ENCODE data around the gene OBP2B.

OBP2B gene

GRCh38 chr9:133250741-133251170, 41.7 kb upstream of the OBP2B start:
- Histone ChIP-seq H3K36me3 (ENCODE audit: insufficient read depth, low read depth, low read length) (no peaks in the 10 kb centered on the region), H3K9ac (ENCODE audit: low read depth, low read length) (no peak overlapping the region), H3K9me3 (ENCODE audit: insufficient read depth, low read depth, low read length) (no peaks in the 10 kb centered on the region), H3K4me1 (ENCODE audit: insufficient read depth, low read length) (no peaks in the 10 kb centered on the region), H3K27ac (ENCODE audit: low read length) (no peak overlapping the region), H3K27me3 (ENCODE audit: insufficient read depth, low read length) (peaks cover 12% of the 10 kb centered on the region), H3K4me3 (ENCODE audit: low read length) (no peak overlapping the region)

GRCh38 chr9:133249337-133249736, 40.3 kb upstream of the OBP2B start:
- H3K36me3 ChIP-seq (ENCODE audit: insufficient read depth, low read depth, low read length) = no peaks in the 10 kb centered on the region
- no peak overlapping the region for H3K27ac ChIP-seq (ENCODE audit: low read length)
- no peaks in the 10 kb centered on the region for H3K4me1 ChIP-seq (ENCODE audit: insufficient read depth, low read length)
- no peaks in the 10 kb centered on the region for H3K9me3 ChIP-seq (ENCODE audit: insufficient read depth, low read depth, low read length)
- H3K27me3 ChIP-seq (ENCODE audit: insufficient read depth, low read length) = peaks cover 12% of the 10 kb centered on the region
- no peak overlapping the region for H3K4me3 ChIP-seq (ENCODE audit: low read length)
- no peak overlapping the region for H3K9ac ChIP-seq (ENCODE audit: low read depth, low read length)

GRCh38 chr9:133248726-133249295, 39.8 kb upstream of the OBP2B start:
- peaks cover 12% of the 10 kb centered on the region for H3K27me3 ChIP-seq (ENCODE audit: insufficient read depth, low read length)
- H3K9ac ChIP-seq (ENCODE audit: low read depth, low read length) = no peak overlapping the region
- H3K36me3 ChIP-seq (ENCODE audit: insufficient read depth, low read depth, low read length) = no peaks in the 10 kb centered on the region
- H3K4me3 ChIP-seq (ENCODE audit: low read length) = no peak overlapping the region
- no peaks in the 10 kb centered on the region for H3K9me3 ChIP-seq (ENCODE audit: insufficient read depth, low read depth, low read length)
- no peak overlapping the region for H3K27ac ChIP-seq (ENCODE audit: low read length)
- no peaks in the 10 kb centered on the region for H3K4me1 ChIP-seq (ENCODE audit: insufficient read depth, low read length)

DNA sequence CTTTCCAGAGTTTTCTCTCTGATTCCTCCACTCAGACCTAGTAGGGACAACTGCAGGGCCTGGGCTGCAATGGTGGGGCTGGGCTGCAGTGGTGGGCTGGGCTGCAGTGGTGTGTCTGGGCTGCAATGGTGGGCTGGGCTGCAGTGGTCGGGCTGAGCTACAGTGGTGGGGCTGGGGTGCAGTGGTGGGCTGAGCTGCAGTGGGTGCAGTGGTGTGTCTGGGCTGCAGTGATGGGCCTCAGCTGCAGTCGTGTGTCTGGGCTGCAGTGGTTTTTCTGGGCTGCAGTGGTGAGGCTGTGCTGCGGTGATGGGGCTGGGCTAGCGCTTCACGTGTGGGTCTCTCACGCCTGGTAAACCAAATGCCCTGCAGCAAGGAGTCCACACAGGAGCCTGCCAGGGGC, 38.6 kb upstream of the OBP2B start:
- Histone ChIP-seq H3K9me3 (ENCODE audit: insufficient read depth, low read depth, low read length) (no peaks in the 10 kb centered on the region), H3K36me3 (ENCODE audit: insufficient read depth, low read depth, low read length) (no peaks in the 10 kb centered on the region), H3K4me3 (ENCODE audit: low read length) (no peak overlapping the region), H3K27ac (ENCODE audit: low read length) (no peak overlapping the region), H3K9ac (ENCODE audit: low read depth, low read length) (no peak overlapping the region), H3K27me3 (ENCODE audit: insufficient read depth, low read length) (peaks cover 5% of the 10 kb centered on the region), H3K4me1 (ENCODE audit: insufficient read depth, low read length) (no peaks in the 10 kb centered on the region)

DNA sequence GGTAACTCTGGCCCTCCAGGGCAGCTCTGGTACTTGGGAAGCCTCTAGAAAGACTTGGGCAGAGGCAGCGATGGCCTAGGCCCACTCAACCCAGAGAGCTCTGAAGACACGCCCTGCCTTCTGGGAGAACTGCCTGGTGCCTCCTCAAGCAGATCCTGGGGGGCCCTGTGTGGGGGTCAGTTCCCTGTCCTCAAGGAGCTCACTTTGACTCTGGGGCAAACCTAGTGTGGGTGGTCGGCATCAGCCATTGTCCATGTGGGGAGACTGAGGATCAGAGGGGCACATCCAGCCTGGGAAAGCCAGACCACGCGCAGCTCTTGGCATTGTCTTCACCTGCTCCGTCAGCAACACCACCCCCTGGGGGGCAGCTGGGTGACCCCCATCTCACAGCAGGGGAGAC, 37.9 kb upstream of the OBP2B start:
- H3K9me3 ChIP-seq (ENCODE audit: insufficient read depth, low read depth, low read length) = no peaks in the 10 kb centered on the region
- H3K27me3 ChIP-seq (ENCODE audit: insufficient read depth, low read length) = peaks cover 4% of the 10 kb centered on the region; the same call in 1 of the 2 replicates
- no peak overlapping the region for H3K27ac ChIP-seq (ENCODE audit: low read length)
- no peaks in the 10 kb centered on the region for H3K36me3 ChIP-seq (ENCODE audit: insufficient read depth, low read depth, low read length)
- no peak overlapping the region for H3K9ac ChIP-seq (ENCODE audit: low read depth, low read length)
- H3K4me1 ChIP-seq (ENCODE audit: insufficient read depth, low read length) = no peaks in the 10 kb centered on the region
- no peak overlapping the region for H3K4me3 ChIP-seq (ENCODE audit: low read length)

DNA sequence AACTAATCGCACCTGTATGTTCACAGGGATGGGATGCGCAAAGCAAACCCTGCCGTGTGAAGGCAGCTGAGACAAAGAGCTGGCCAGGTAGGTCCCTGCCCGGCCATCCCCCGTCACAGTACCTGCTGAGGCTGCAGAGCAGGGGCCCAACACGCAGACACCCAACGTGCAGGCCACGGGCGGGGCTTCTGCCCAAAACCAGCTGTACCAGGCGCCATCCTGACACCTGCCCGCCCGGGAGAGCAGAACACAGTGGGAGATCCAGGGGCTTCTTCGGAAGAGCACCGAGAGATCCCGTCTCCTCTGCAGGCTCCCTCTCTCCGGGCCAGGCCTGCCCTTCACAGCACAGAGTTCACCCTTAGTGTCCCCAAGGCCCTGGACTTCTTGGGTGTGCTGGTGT, 37.5 kb upstream of the OBP2B start:
- Histone ChIP-seq H3K9me3 (ENCODE audit: insufficient read depth, low read depth, low read length) (no peaks in the 10 kb centered on the region), H3K36me3 (ENCODE audit: insufficient read depth, low read depth, low read length) (no peaks in the 10 kb centered on the region), H3K9ac (ENCODE audit: low read depth, low read length) (no peak overlapping the region), H3K4me3 (ENCODE audit: low read length) (no peak overlapping the region), H3K27me3 (ENCODE audit: insufficient read depth, low read length) (peaks cover 4% of the 10 kb centered on the region), H3K4me1 (ENCODE audit: insufficient read depth, low read length) (no peaks in the 10 kb centered on the region), H3K27ac (ENCODE audit: low read length) (no peak overlapping the region)

GRCh38 chr9:133242991-133243390, 33.9 kb upstream of the OBP2B start:
- H3K4me1 ChIP-seq (ENCODE audit: insufficient read depth, low read length) = no peaks in the 10 kb centered on the region; the same call in 1 of the 2 replicates
- H3K27ac ChIP-seq (ENCODE audit: low read length) = no peak overlapping the region
- H3K9me3 ChIP-seq (ENCODE audit: insufficient read depth, low read depth, low read length) = no peaks in the 10 kb centered on the region
- peaks cover 3% of the 10 kb centered on the region for H3K27me3 ChIP-seq (ENCODE audit: insufficient read depth, low read length)
- no peak overlapping the region for H3K9ac ChIP-seq (ENCODE audit: low read depth, low read length)
- H3K4me3 ChIP-seq (ENCODE audit: low read length) = no peak overlapping the region
- H3K36me3 ChIP-seq (ENCODE audit: insufficient read depth, low read depth, low read length) = no peaks in the 10 kb centered on the region

GRCh38 chr9:133242241-133242640, 33.2 kb upstream of the OBP2B start:
- Histone ChIP-seq H3K4me1 (ENCODE audit: insufficient read depth, low read length) (no peaks in the 10 kb centered on the region; the same call in 1 of the 2 replicates), H3K9me3 (ENCODE audit: insufficient read depth, low read depth, low read length) (no peaks in the 10 kb centered on the region), H3K4me3 (ENCODE audit: low read length) (no peak overlapping the region), H3K36me3 (ENCODE audit: insufficient read depth, low read depth, low read length) (no peaks in the 10 kb centered on the region), H3K27me3 (ENCODE audit: insufficient read depth, low read length) (peaks cover 10% of the 10 kb centered on the region), H3K27ac (ENCODE audit: low read length) (no peak overlapping the region), H3K9ac (ENCODE audit: low read depth, low read length) (no peak overlapping the region)

DNA sequence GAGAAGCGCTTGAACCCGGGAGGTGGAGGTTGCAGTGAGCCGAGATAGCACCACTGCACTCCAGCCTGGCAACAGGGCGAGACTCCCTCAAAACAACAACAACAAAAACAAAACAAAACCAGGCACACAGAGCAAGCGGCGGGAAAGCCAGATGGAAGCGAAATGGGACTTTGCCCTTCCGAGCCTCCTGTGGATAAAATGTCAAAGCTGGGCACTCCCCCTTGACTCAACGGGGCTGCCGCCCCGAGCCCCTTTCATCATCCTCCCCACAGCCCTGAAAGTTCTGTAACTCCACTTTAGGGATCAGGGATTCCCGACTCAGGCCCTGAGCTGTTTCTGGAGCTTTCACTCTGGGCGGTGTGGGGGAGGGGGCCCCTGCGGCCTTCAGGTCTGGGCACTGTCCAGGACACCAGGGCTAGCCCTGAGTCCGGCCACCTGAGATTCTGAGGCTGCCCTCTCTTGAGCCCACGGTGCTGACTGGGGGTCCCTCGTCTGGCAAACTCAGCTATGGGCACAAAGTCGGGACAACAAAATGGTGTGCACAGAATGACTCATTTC, 30.6 kb upstream of the OBP2B start:
- Histone ChIP-seq H3K27ac (ENCODE audit: low read length) (no peak overlapping the region), H3K4me3 (ENCODE audit: low read length) (no peak overlapping the region), H3K4me1 (ENCODE audit: insufficient read depth, low read length) (no peaks in the 10 kb centered on the region; the same call in 1 of the 2 replicates), H3K9me3 (ENCODE audit: insufficient read depth, low read depth, low read length) (no peaks in the 10 kb centered on the region), H3K36me3 (ENCODE audit: insufficient read depth, low read depth, low read length) (no peaks in the 10 kb centered on the region), H3K9ac (ENCODE audit: low read depth, low read length) (no peak overlapping the region), H3K27me3 (ENCODE audit: insufficient read depth, low read length) (peaks cover 23% of the 10 kb centered on the region)

DNA sequence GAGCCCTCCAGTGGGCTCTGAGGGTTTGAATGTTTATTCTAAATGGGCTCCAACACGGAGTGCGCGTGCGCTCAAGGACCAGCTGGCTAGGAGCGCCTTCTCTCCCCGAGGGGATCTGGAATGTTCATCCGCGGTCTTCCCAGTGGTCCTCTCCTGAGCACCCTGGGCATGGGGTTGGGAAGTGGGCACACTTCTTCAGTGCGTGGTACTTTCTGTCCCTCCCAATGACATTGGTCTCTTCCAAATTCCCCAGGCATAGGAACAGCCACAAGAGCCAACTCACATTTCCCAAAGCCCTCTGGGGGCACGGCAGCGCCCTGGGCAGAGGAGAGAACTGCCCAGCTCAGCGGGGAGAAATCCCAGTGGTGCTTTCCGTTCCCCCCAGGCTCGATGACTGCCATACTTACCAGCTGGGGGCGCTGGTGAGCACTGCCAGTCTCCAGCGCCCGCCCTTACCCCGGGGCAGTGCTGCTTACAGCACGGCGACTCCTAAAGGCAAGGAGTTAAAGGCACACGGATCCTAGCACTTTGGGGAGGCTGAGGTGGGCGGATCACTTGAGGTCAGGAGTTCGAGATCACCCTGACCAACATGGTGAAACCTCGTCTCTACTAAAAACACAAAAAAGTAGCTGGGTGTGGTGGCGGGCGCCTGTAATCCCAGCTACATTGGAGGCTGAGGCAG, 29.9 kb upstream of the OBP2B start:
- Histone ChIP-seq H3K27ac (ENCODE audit: low read length) (no peak overlapping the region), H3K9me3 (ENCODE audit: insufficient read depth, low read depth, low read length) (no peaks in the 10 kb centered on the region), H3K9ac (ENCODE audit: low read depth, low read length) (peak overlapping the region; percentile 55; the same call in 1 of the 2 replicates), H3K36me3 (ENCODE audit: insufficient read depth, low read depth, low read length) (no peaks in the 10 kb centered on the region), H3K27me3 (ENCODE audit: insufficient read depth, low read length) (peaks cover 23% of the 10 kb centered on the region), H3K4me1 (ENCODE audit: insufficient read depth, low read length) (no peaks in the 10 kb centered on the region; the same call in 1 of the 2 replicates), H3K4me3 (ENCODE audit: low read length) (peak overlapping the region; percentile 69)

DNA sequence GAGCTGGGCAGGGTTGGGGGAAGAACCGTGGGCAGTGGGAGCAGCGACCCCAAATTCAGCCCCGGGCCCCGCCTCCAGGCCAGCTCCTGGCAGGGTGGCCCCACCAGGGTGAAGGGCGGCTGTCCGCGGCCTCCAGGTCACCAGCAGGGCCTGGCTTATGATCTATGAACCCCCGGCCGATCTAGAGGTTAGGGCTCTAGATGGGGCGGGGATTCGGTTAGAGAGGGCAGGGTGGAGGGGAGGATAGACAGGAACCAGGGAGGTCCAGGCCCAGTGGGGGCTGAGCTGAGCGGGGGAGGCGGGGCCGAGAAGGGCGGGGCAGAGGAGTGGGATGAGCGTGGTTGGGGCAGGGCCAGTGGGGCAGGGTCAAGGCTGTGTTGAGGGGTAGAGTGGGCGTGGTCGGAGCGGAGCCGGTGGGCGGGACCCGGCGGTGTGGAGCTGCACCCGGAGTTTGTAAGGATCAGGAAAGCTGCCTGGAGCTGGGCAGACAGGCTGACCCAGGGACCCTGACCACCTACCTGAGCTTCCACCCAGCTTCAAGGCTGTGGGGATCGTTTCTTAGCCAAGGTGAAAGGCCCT, 29.3 kb upstream of the OBP2B start:
- Histone ChIP-seq H3K36me3 (ENCODE audit: insufficient read depth, low read depth, low read length) (no peaks in the 10 kb centered on the region), H3K27ac (ENCODE audit: low read length) (no peak overlapping the region), H3K4me3 (ENCODE audit: low read length) (peak overlapping the region; percentile 69), H3K4me1 (ENCODE audit: insufficient read depth, low read length) (no peaks in the 10 kb centered on the region; the same call in 1 of the 2 replicates), H3K9me3 (ENCODE audit: insufficient read depth, low read depth, low read length) (no peaks in the 10 kb centered on the region), H3K9ac (ENCODE audit: low read depth, low read length) (peak overlapping the region; percentile 55; the same call in 1 of the 2 replicates), H3K27me3 (ENCODE audit: insufficient read depth, low read length) (peaks cover 23% of the 10 kb centered on the region)
